Erythroblast (primary cell): Measurements from ENCODE around the gene GNG4.
"Not testable (repeated sequence)": the region's sequence is repeated elsewhere in the genome, so short reads cannot be mapped to it uniquely, and the experiment has no call there.

Source experiments
- DNase-seq, 2 experiments: peaks; one replicate each; lab custom pipeline; 2025; lab: John Stamatoyannopoulos, UW
- GATA1 ChIP-seq: IDR thresholded peaks from 2 replicates; pipeline ENCODE4 v1.6.1; 2011; ENCODE audit warnings: low read depth, mild to moderate bottlenecking, control low read depth, low read length, moderate library complexity
- POLR2A ChIP-seq: IDR thresholded peaks from 2 replicates; pipeline ENCODE4 v1.6.1; 2011; ENCODE audit warnings: mild to moderate bottlenecking, low read length

The GNG4 gene

DNA sequence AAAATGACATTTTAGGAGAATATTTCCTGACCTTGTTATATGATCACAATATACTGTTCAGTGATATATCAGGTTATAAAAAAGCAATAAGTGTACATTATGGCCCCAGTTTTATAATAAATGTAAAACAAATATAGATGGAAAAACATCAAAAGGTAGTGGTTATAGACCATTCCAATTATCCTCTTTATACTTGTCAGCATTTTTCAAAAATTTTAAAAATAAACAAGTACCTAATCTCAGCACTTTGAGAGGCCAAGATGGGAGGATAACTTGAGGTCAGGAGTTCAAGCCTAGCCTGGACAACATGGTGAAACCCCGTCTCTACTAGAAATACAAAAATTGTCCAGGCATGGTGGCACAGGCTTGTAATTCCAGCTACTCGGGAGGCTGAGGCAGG lies 75.7 kb downstream of the GNG4 start:
- no peak for TF ChIP-seq GATA1
- DNase-seq = no peak

DNA sequence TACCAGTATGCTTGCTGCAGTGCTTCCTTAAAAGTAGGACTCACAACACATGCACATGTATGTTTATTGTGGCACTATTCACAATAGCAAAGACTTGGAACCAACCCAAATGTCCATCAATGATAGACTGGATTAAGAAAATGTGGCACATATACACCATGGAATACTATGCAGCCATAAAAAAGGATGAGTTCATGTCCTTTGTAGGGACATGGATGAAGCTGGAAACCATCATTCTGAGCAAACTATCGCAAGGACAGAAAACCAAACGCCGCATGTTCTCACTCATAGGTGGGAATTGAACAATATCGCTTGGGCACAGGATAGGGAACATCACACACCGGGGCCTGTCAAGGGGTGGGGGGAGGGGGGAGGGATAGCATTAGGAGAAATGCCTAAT lies 76.6 kb downstream of the GNG4 start:
- DNase-seq = not testable (repeated sequence)

DNA sequence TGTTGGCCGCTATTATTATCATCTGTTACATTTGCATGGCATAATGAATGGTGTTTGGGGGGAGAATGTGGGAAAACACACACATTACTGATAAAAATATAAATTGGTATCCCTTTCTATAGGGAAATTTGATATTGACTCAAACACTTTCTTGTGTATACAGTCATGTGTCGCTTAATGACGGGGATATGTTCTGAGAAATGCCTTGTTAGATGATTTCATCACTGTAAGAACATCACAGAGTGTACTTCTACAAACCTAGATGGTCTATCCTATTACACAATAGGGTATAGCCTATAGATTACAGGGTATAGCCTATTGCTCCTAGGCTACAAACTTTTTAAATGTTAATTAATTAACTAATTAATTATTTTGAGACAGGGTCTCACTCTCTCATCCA lies 78.1 kb downstream of the GNG4 start:
- no peak for TF ChIP-seq GATA1
- TF ChIP-seq POLR2A = no peak
- no peak for DNase-seq

DNA sequence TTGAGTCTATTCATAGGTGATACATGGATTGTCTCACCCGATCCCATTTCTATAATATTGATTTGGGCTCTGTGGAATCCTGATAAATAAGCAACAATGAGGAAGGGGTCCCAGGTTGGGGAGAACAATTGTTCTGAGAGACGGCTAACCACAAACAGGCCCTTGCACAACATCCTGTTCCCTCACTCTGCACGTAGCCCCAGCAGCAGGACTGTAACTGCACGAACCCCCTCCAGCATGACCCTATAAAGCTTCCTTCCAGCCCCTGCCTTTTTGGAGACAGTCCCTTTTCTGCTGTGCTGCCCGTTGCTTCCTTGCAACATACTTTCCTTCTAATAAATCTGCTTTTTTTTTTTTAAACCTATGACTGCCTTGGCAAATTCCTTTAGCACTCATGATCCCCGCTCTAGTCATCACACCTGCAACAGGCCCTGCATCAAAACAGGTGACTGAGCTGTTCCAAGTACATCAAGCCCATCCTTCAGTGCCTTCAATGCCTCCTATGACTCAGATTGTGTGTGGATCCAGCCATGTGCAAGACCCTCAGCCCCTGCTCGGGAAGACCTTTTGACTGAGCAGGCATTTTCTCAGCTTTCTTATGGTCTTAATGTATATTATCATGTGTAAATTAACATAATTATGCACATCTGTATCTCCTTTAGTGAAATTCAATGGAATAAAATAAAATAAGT lies 81.6 kb downstream of the GNG4 start:
- no peak for DNase-seq
- TF ChIP-seq POLR2A (no peak), GATA1 (no peak)

DNA sequence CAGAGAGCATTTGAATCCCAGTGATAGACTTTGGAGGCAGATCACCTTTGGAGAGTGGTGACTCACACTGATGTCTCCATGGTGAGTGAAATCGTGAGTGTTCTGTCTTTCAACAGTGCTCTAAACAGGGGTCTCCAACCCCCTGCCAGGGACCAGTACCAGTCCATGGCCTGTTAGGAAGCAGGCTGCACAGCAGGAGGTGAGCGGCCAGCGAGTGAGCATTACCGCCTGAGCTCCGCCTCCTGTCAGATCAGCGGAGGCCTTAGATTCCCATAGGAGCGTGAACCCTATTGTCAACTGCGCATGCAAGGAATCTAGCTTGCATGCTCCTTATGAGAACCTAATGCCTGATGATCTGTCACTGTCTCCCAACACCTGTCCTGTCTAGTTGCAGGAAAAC lies 83.5 kb downstream of the GNG4 start:
- DNase-seq = no peak
- TF ChIP-seq GATA1 = no peak
- no peak for TF ChIP-seq POLR2A

DNA sequence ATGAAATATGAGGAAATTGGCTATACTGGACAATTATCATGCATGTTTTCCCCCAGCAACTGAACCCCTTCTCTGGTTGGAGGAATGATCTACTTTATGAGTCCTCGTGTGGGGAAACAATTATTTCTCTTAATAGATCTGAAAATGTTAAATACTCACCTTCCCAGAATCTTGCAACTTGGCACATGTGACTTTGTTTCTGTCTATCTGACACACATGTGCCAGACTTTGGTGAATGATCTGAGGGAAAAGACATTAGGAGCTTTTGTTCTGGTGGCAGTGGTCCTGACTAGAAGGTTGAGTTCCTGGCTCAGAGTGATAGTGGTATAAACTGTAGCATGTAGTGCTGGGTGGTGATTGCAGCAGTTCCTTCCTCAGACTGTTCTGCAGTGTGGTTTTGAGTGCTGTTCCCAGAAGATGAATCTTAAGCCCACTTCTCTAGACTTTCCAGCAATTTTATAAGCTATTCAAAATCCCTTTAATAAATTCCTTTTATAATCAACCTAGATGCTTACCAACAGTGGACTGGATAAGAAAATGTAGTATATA lies 86.0 kb downstream of the GNG4 start:
- TF ChIP-seq GATA1 = no peak
- no peak for TF ChIP-seq POLR2A

DNA sequence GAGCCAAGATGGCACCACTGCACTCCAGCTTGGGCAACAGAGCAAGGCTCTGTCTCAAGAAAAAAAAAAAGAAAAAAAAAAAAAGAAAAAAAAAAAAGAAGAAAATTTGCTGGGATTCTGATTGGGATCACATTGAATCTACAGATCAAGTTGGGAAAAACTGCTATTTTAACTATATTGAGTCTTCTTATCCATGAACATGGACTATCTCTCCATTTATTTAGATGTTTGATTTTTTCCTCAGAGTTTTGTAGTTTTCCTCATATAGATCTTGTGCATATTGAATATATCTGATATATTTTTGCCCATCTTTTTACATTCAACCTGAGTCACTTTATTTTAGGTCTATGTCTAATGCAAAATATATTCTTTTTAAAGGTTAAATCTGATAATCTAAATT lies 87.0 kb downstream of the GNG4 start:
- DNase-seq = no peak
- no peak for TF ChIP-seq GATA1
- TF ChIP-seq POLR2A = no peak

More for the DNA sequence above, 86.0 kb downstream of the GNG4 start:
- DNase-seq = no peak

DNA sequence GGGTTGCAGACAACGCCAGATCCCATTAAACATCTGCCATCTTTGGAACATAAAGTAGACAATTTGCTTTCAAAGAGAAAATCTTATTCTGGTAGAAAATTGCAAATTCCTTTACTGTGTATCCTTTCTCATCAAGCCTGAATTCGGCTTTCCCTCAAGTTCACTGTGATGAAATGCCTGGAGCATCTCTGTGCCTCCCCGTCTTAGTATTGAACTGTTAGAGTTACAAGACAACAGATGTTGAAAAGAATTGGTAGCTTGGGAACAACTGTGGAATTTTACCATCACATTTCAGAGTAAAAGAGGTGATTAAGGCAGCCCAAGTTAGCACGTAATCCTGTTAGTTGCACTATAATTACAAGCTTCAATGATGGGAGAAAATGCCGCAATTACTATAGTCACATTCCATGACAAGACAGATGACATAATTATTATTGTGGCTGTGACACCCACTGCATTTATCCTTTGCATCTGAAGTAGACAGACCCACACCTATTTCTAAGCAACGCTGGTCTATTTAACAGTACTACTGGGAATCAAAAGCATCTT lies 90.9 kb downstream of the GNG4 start:
- no peak for TF ChIP-seq POLR2A
- no peak for TF ChIP-seq GATA1
- DNase-seq = no peak

DNA sequence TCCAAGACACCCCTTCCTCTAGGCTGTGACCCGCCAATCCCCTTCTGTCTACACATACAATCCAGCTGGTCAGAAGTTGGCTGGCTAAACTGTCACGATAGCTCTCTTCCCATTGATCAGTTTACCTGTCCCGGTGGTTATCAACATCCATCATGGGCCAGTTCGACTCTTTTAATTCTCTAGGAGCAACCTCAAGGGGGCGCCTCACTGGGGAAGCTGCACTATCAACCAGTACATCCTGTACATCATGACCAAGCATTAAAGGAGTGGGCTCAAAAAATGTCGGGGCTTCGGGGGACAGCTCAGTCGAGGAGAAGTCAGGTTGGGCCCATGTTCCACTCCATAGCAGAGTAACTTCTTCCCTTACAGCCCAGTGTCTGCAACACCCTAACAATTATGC lies 92.1 kb downstream of the GNG4 start:
- DNase-seq = peak; percentile 30 to 44
- TF ChIP-seq POLR2A = no peak
- TF ChIP-seq GATA1 = no peak

DNA sequence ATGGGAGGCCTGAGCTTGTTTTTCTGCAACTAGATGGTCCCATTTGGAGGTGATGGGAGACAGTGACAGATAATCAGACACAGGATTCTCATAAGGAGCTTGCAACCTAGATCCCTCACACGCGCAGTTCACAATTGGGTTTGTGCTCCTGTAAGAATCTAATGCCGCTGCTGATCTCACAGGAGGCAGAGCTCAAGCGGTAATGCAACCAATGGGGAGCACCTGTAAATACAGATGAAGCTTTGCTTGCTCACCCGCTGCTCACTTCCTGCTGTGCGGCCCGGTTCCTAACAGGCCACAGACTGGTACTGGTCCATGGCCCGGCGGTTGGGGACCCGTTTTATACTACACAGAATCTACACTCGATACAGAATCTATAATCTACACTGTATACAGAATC lies 92.8 kb downstream of the GNG4 start:
- DNase-seq = no peak

DNA sequence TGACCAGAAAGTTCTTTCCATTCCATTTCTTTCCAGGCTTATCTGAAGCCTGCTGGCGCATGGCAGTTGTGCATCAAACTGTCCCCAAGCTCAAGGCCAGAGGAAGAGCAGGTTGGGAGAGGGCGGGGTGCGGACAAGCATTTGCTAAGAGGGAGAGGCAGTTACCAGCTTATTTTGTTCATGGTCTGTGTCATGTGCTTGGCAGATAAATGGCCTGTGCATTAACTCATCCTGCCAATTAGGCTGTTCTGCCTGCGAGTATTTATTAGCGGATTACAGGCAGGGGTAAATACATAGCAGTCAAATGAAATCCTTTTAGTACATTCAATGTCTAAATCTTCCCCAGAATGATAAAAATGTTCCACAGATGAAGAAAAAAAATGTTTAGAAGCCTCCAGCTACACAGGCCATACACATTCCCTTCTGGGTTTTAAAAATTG lies 96.5 kb downstream of the GNG4 start:
- no peak for TF ChIP-seq POLR2A
- no peak for TF ChIP-seq GATA1
- no peak for DNase-seq

More for the DNA sequence above, 92.8 kb downstream of the GNG4 start:
- TF ChIP-seq GATA1 = no peak
- no peak for TF ChIP-seq POLR2A

DNA sequence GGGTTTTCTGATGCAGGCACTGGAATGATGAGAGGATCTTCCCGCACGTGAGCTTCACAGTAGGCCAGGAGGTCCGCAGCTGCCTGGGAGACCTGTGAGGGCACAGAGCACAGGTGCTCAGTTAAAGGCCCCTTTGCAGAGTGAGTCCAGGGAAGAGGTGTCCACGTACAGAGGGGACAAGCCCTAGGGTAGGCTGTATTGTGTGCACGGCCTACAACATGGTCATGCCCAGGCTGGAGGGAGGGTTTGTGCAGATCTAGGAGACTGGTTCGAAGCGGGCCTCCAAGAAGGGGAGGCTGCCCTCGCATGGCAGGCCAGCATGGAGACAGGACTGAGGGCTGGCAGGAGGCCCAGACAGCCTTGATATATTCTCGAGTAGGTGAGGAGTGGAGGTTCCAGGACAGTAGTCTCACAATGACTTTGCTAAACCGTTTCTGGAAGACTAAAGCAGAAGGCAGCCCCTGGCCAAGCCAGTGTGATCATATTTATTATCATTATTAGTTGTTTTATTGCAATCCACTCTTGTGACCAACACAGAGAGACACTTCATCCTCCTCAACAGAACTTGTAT lies 97.4 kb downstream of the GNG4 start:
- TF ChIP-seq POLR2A = no peak
- DNase-seq = no peak

DNA sequence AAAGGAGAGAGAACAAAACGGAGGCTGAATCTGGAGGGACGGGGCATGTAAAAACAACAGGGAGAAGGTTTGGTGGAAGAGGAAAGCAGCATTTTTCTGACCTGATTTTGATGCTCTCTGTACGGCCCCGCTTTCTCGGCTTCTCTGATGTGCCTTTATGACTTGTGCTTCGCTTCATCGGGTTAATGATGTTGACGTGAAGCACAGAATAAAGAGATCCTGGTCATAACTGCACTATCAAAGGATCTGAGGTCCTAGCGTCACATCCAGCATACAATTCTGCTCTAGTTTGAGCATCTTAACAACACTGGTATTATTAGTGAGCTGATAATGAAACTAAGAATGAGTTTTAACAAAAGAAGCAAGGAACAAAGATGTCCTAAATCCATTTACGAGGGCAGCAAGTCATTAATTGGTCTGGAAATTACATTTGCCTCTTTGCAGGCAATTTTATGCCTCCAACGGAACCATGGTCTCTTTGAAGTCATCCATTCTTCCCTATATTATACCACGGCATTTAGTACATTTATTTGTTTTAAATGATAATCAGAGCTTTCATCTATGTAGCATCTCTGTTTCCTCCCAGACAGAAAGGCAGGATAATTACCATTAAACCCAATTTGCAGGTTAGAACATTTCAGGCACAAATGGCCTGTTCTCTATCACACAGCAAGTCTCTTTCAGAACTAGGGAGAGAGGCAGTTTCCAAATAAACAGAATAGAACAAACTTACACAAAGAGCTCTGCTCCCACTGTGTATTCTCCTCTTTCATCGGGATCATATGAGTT lies 100.0 kb downstream of the GNG4 start:
- no peak for DNase-seq
- TF ChIP-seq GATA1 = no peak
- no peak for TF ChIP-seq POLR2A

DNA sequence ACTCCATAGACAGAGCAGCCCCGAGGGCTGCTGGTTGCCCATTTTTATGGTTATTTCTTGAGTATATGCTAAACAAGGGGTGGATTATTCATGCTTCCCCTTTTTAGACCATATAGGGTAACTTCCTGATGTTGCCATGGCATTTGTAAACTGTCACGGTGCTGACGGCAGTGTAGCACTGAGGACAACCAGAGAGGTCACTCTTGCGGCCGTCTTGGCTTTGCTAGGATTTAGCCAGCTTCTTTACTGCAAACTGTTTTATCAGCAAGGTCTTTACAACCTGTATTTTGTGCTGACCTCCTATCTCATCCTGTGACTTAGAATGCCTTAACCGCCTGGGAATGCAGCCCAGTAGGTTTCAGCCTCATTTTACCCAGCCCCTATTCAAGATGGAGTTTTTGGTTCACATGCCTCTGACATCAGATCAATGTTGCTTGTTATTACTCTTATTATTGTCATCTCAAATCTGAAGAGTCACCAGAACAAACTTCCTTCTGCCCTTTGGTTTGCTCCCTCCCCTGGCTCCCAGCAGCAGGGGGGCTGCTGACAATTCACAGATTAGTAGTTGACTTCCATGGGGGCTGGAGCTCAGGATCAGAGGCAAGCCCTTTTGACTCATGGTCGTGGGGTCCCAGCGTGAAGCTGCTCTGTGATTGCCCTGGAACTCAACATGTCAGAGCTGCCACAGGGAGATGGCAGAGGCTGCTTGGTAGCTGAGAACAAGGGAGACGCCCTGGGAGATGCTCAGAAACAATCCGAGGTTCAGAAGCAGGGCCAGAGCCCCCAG lies 103.0 kb downstream of the GNG4 start:
- DNase-seq = not testable (repeated sequence)
